HepG2 (cell line): ENCODE data around the gene SUN5. TPM values are rescaled to one million over a fixed set of nuclear protein-coding genes. Genes with fewer than 3 reads are reported as not detected.

ENCODE experiments used
- EEA1 ChIP-seq: sonication (generic); formaldehyde crosslinking; IDR thresholded peaks from 2 replicates; pipeline ENCODE4 v1.5.1; 2020; ENCODE audit warnings: mild to moderate bottlenecking, missing genetic modification reagents, borderline replicate concordance
- EP300 ChIP-seq, 3 experiments: sonication (generic) in 1 of 3; formaldehyde crosslinking in 1 of 3; IDR thresholded peaks; 2 replicates each; pipeline versions ENCODE4 v1.5.1 to v1.6.1; 2011 to 2020; ENCODE audit warnings: low read depth in 2 of 3, low read length in 2 of 3, borderline replicate concordance in 1 of 3, improper control_type of control experiment in 1 of 3, mild to moderate bottlenecking in 1 of 3, missing genetic modification reagents in 1 of 3, moderate library complexity in 1 of 3
- FOXP1 ChIP-seq, 2 experiments: fragments of 450-650 bp in 1 of 2; IDR thresholded peaks; 2 replicates each; pipeline ENCODE4 v1.6.1; 2017 to 2018; ENCODE audit warnings: antibody characterized with exemption in 1 of 2
- GABPB1 ChIP-seq: IDR thresholded peaks from 2 replicates; pipeline ENCODE4 v1.6.1; 2016; ENCODE audit warnings: mild to moderate bottlenecking, missing genetic modification reagents, moderate library complexity, missing compliant biosample characterization
- HIVEP1 ChIP-seq: sonication (generic); formaldehyde crosslinking; IDR thresholded peaks from 2 replicates; pipeline ENCODE4 v1.4.0; 2020; ENCODE audit warnings: mild to moderate bottlenecking, missing genetic modification reagents
- HNRNPH1 ChIP-seq: fragments of 200-400 bp; formaldehyde crosslinking; optimal IDR thresholded peaks from 2 replicates; pipeline ENCODE3; 2017; ENCODE audit warnings: mild to moderate bottlenecking, low read depth, low read length
- MTF1 ChIP-seq: sonication (generic); formaldehyde crosslinking; IDR thresholded peaks from 2 replicates; pipeline ENCODE4 v1.5.0; 2020; ENCODE audit warnings: missing genetic modification reagents
- RCOR2 ChIP-seq: IDR thresholded peaks from 2 replicates; pipeline ENCODE4 v1.6.1; 2016; ENCODE audit warnings: missing biosample characterization, missing genetic modification reagents
- ZBTB40 ChIP-seq, 2 experiments: fragments of 450-650 bp in 1 of 2; sonication (generic) in 1 of 2; formaldehyde crosslinking in 1 of 2; IDR thresholded peaks; 2 replicates each; pipeline versions ENCODE4 v1.6.1 to v1.8.0; 2016 to 2022; ENCODE audit warnings: antibody characterized with exemption in 1 of 2, mild to moderate bottlenecking in 1 of 2, missing genetic modification reagents in 1 of 2
- ZNF3 ChIP-seq: IDR thresholded peaks from 2 replicates; pipeline ENCODE4 v1.7.0; 2017; ENCODE audit warnings: inconsistent platforms
- ZNF605 ChIP-seq: sonication (generic); formaldehyde crosslinking; IDR thresholded peaks from 2 replicates; pipeline ENCODE4 v1.8.0; 2022; ENCODE audit warnings: mild to moderate bottlenecking, missing genetic modification reagents
- ZNF839 ChIP-seq: sonication (generic); formaldehyde crosslinking; IDR thresholded peaks from 2 replicates; pipeline ENCODE4 v1.4.0; 2020; ENCODE audit warnings: missing genetic modification reagents, mild to moderate bottlenecking, borderline replicate concordance
- ZSCAN29 ChIP-seq: sonication (generic); formaldehyde crosslinking; conservative IDR thresholded peaks from 2 replicates; pipeline ENCODE4 v1.4.0; 2020; ENCODE audit warnings: mild to moderate bottlenecking, missing genetic modification reagents
- polyA plus RNA-seq, 8 experiments: library from polyadenylated mRNA; depleted of rRNA in 3 of 8; stranded (reverse) in 7 of 8; unstranded in 1 of 8; fragments of >200 nt; fragmentation: Illumina TruSeq in 4 of 8; extraction: Trizol in 4 of 8; gene quantifications; 2 replicates each; pipeline versions ENCODE4 v1.2.1 to v1.2.3, GENCODE V29; 2011 to 2016; ENCODE audit warnings: low read depth in 4 of 8, missing spikeins in 1 of 8, mixed read lengths in 1 of 8; ENCODE audit not compliant: insufficient read depth in 1 of 8
- total RNA-seq, 5 experiments: library from RNA; depleted of rRNA; stranded (reverse); fragments of >200 nt; fragmentation: Illumina TruSeq; extraction: Trizol; gene quantifications; 2 replicates each; pipeline ENCODE4 v1.2.3, GENCODE V29; 2016; ENCODE audit warnings: low read depth in 1 of 5
- TF ChIP-seq, protein P1 (sequence below): sonication (generic); formaldehyde crosslinking; IDR thresholded peaks from 2 replicates; pipeline ENCODE4 v1.4.0; 2020; ENCODE audit warnings: missing genetic modification reagents, borderline replicate concordance

SUN5 gene
- total and polyA plus RNA-seq, 2 of the 13 experiments (the other 11 are each of a cell fraction or from before 2014, with no cell fraction given), result not detected

DNA sequence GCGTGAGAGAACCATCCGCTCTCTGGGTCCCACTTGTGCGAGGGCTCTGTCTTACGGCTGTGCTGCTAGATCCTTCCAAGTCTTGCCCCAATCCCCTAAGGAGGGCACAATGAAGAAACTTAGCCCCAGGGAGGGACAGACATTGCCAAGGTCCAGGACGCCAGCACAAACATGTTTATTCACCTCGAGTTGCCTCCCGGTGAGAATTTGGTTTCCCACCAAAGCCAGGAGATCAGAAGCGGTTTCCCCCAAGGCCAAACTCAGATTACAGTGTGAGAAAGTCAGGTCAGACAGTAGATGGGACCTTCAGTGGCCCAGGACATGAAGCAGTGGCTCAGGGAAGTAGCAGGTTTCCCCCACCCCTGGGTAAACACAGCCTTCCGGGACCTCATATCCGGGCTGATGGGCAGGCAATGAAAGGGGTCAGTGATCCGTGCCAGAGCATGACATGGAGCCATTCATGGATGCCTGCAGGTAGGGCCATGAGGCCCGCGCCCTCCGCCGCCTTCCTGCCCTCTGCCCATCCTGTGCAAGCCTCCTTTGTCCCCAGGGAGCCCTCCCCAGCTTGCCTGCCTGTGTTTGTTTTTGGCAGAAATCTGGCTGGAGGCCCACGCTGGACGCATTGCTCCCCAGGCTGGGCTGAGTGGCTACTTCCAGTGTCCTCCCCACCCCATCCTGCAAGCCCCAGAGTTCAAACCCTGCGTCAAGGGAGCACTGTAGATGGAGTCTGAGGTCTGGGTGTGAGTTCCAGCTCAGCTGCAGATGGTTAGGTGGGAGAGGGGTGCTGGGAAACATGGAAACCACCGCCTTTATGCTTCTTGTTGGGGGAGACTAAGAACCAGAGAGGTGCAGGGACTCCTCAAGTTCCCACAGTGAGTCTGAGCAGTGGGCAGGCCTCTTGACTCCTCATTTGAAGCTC, 5.2 kb upstream of the SUN5 start (continued):
- TF ChIP-seq FOXP1 (IDR thresholded peaks at IDR 0.05) (no peak), FOXP1 (CRISPR knock-in tag; IDR thresholded peaks at IDR 0.05) (peak; percentile 84), ZNF839 (CRISPR knock-in tag) (peak; percentile 76; the same call in 1 of the 2 replicates), RCOR2 (CRISPR knock-in tag) (peak; percentile 96), HNRNPH1 (peak; percentile 69), GABPB1 (peak; percentile 89), ZBTB40 (IDR thresholded peaks at IDR 0.05) (no peak), ZBTB40 (CRISPR knock-in tag; IDR thresholded peaks at IDR 0.05) (peak; percentile 75; the same call in 1 of the 2 replicates), HIVEP1 (CRISPR knock-in tag) (peak; percentile 94), MTF1 (CRISPR knock-in tag) (no peak), EEA1 (CRISPR knock-in tag) (peak; percentile 10; the same call in 1 of the 2 replicates), ZNF605 (CRISPR knock-in tag) (peak; percentile 71), ZNF3 (CRISPR knock-in tag) (no peak; the same call in 1 of the 2 replicates), EP300 (IDR thresholded peaks at IDR 0.05; ENCODE audit: low read depth in 2 of 2, low read length in 2 of 2) (peak in 1 of 2 experiments; percentile 95; a peak in 3 of 4 replicates), EP300 (CRISPR knock-in tag; IDR thresholded peaks at IDR 0.05; ENCODE audit: borderline replicate concordance) (peak; percentile 98), ZSCAN29 (peak; percentile 99)
- TF ChIP-seq, protein P1, sequence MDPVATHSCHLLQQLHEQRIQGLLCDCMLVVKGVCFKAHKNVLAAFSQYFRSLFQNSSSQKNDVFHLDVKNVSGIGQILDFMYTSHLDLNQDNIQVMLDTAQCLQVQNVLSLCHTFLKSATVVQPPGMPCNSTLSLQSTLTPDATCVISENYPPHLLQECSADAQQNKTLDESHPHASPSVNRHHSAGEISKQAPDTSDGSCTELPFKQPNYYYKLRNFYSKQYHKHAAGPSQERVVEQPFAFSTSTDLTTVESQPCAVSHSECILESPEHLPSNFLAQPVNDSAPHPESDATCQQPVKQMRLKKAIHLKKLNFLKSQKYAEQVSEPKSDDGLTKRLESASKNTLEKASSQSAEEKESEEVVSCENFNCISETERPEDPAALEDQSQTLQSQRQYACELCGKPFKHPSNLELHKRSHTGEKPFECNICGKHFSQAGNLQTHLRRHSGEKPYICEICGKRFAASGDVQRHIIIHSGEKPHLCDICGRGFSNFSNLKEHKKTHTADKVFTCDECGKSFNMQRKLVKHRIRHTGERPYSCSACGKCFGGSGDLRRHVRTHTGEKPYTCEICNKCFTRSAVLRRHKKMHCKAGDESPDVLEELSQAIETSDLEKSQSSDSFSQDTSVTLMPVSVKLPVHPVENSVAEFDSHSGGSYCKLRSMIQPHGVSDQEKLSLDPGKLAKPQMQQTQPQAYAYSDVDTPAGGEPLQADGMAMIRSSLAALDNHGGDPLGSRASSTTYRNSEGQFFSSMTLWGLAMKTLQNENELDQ, result no peak
